T-cell (primary cell): ENCODE results near the gene BRAT1. TPM values are rescaled to one million over a fixed set of nuclear protein-coding genes. Genes with fewer than 3 reads are reported as not detected.
A peak's percentile ranks its signal among the peaks of the same experiment; 100 is the strongest.

ENCODE experiments used
- ATAC-seq, 4 experiments: fragments of 200-7000 bp in 3 of 4; fragments of 150-1000 bp in 1 of 4; cut with Tn5 transposase; replicated peaks in 1 of 4; 1 replicate in 3 of 4; 2 replicates in 1 of 4; pipeline ENCODE4 v1.10.0; 2021; ENCODE audit warnings: moderate library complexity in 3 of 4, mild to moderate bottlenecking in 2 of 4, moderate number of reproducible peaks in 1 of 4
- CTCF ChIA-PET, 2 donors: fragments of 300-600 bp; sonication (Branson Sonifier 250); formaldehyde crosslinking; loops; one replicate each; lab custom pipeline; 2022; ENCODE audit warnings: antibody characterized with exemption in 2 of 2; lab: Charles Lee
- POLR2A ChIA-PET, 2 donors: fragments of 300-600 bp; sonication (Branson Sonifier 250); formaldehyde crosslinking; loops; one replicate each; lab custom pipeline; 2022; ENCODE audit warnings: antibody characterized with exemption in 2 of 2; lab: Charles Lee
- DNase-seq, 35 experiments: peaks; one replicate each; pipeline versions ENCODE4 v3.0.0 to v3.0.0-alpha.2; 2013 to 2023
- H3K27ac ChIP-seq: one replicate; pipeline ENCODE4 v1.5.1; 2013; ENCODE audit warnings: low read length
- H3K27me3 ChIP-seq, 2 experiments: replicated peaks in 1 of 2; 1 replicate in 1 of 2; 2 replicates in 1 of 2; pipeline versions ENCODE4 v1.6.1 to v1.7.0; 2013; ENCODE audit warnings: low read length in 1 of 2, mixed read lengths in 1 of 2; ENCODE audit not compliant: control insufficient read depth in 2 of 2, insufficient read depth in 2 of 2; ENCODE audit errors: extremely low read depth in 1 of 2
- H3K36me3 ChIP-seq, 2 donors: 1 replicate in 1 of 2; 2 replicates in 1 of 2; pipeline versions ENCODE4 v1.6.1 to v1.7.0; 2013; ENCODE audit warnings: low read length in 1 of 2; ENCODE audit not compliant: control insufficient read depth in 2 of 2, insufficient read depth in 1 of 2; ENCODE audit errors: extremely low read depth in 1 of 2
- H3K4me1 ChIP-seq, 2 experiments: 1 replicate in 1 of 2; 2 replicates in 1 of 2; pipeline versions ENCODE4 v1.6.1 to v1.7.0; 2013; ENCODE audit warnings: low read length in 2 of 2, mixed read lengths in 1 of 2; ENCODE audit not compliant: insufficient read depth in 2 of 2, control insufficient read depth in 1 of 2; ENCODE audit errors: extremely low read depth in 1 of 2
- H3K4me3 ChIP-seq, 2 donors: 1 replicate in 1 of 2; 2 replicates in 1 of 2; pipeline versions ENCODE4 v1.5.1 to v1.7.0; 2013; ENCODE audit warnings: mild to moderate bottlenecking in 2 of 2, low read length in 1 of 2, moderate library complexity in 1 of 2; ENCODE audit not compliant: control insufficient read depth in 1 of 2; ENCODE audit errors: extremely low read depth in 1 of 2
- H3K9me3 ChIP-seq: 2 replicates; pipeline ENCODE4 v1.7.0; 2013
- H3K27ac Mint-ChIP-seq, 2 donors: one replicate each; pipeline ENCODE4 v1.8.0; 2020 to 2021; ENCODE audit warnings: mild to moderate bottlenecking in 2 of 2, mixed read lengths in 2 of 2
- H3K27me3 Mint-ChIP-seq, 2 donors: one replicate each; pipeline ENCODE4 v1.8.0; 2021 to 2022; ENCODE audit warnings: mixed read lengths in 2 of 2
- H3K36me3 Mint-ChIP-seq: one replicate; pipeline ENCODE4 v1.8.0; 2021; ENCODE audit warnings: mixed read lengths
- H3K4me1 Mint-ChIP-seq, 3 donors: one replicate each; pipeline ENCODE4 v1.8.0; 2020 to 2022; ENCODE audit warnings: mixed read lengths in 3 of 3, mild to moderate bottlenecking in 1 of 3
- H3K4me3 Mint-ChIP-seq, 3 donors: one replicate each; pipeline ENCODE4 v1.8.0; 2020 to 2022; ENCODE audit warnings: mild to moderate bottlenecking in 3 of 3, mixed read lengths in 3 of 3, moderate library complexity in 3 of 3
- H3K9me3 Mint-ChIP-seq, 3 donors: one replicate each; pipeline ENCODE4 v1.8.0; 2020 to 2022; ENCODE audit warnings: mixed read lengths in 3 of 3
- WGBS: methylation state at CpG from one replicate; pipeline ENCODE4 v1.1.5; 2013; ENCODE audit warnings: missing lambda C conversion rate; ENCODE audit not compliant: insufficient coverage; 5-methylcytosine and 5-hydroxymethylcytosine counted together
- total RNA-seq, 35 experiments: library from RNA in 6 of 35; stranded (reverse) in 6 of 35; fragments of 120-200 nt in 1 of 35; gene quantifications; one replicate each; pipeline versions ENCODE4 v1.2.1 to v1.2.4 and lab custom pipeline; 2013 to 2026

The BRAT1 gene
- total RNA-seq, 5 donors from 2014 or later (not counting 1 experiment from before 2014, with no cell fraction given), result 23.6 to 46.2 (median 43.1) TPM

GRCh38 chr7:2544541-2545188 is 10.7 kb downstream of the BRAT1 start:
- Histone ChIP-seq H3K4me1 (no peaks in the 10 kb centered on the region), H3K9me3 (no peaks in the 10 kb centered on the region), H3K27ac (no peak overlapping the region), H3K4me3 (no peak overlapping the region), H3K27me3 (peaks cover 0 to 2% of the 10 kb centered on the region in 2 experiments), H3K36me3 (peaks cover 26 to 69% of the 10 kb centered on the region in 2 donors)
- Mint-ChIP-seq H3K27me3 (no peaks in the 10 kb centered on the region), H3K4me3 (no peak overlapping the region), H3K4me1 (peaks cover 5 to 15% (median 5%) of the 10 kb centered on the region in 3 donors), H3K36me3 (peaks cover 10% of the 10 kb centered on the region), H3K9me3 (no peaks in the 10 kb centered on the region), H3K27ac (no peak overlapping the region)
- ATAC-seq, result no peak
- ChIA-PET CTCF (no interaction called here), POLR2A (no interaction called here)
- DNase-seq, result peak in 1 of 35 experiments; percentile 3
- 95% methylated on average over 18 of the region's 23 CpGs for WGBS

- peaks cover 29 to 77% of the 10 kb centered on the region in 2 donors for H3K36me3 ChIP-seq
- Mint-ChIP-seq H3K9me3 (no peaks in the 10 kb centered on the region), H3K4me3 (no peak overlapping the region), H3K36me3 (peaks cover 5% of the 10 kb centered on the region), H3K27me3 (no peaks in the 10 kb centered on the region), H3K4me1 (peaks cover 0 to 8% (median 0%) of the 10 kb centered on the region in 3 donors), H3K27ac (peak overlapping the region in 1 of 2 donors; percentile 11)
- ATAC-seq (no peak), DNase-seq (peak in 1 of 35 experiments; percentile 2)
- POLR2A ChIA-PET, result interaction anchor here in 1 of 2 donors (0.6 kb wide), 1 partner anchor 82 kb away, joined by 8 read pairs; no protein-coding TSS in a partner anchor
- H3K27ac ChIP-seq, result no peak overlapping the region
- H3K27me3 ChIP-seq, result peaks cover 0 to 2% of the 10 kb centered on the region in 2 experiments
- H3K4me3 ChIP-seq, result no peak overlapping the region
- WGBS, result 96% methylated on average over 50 of the region's 53 CpGs
- no peaks in the 10 kb centered on the region for H3K9me3 ChIP-seq
- no peaks in the 10 kb centered on the region for H3K4me1 ChIP-seq
- CTCF ChIA-PET, result no interaction called here
Measured at GRCh38 chr7:2542916-2543871, 12.1 kb downstream of the BRAT1 start.

GRCh38 chr7:2542011-2542915 is 13.1 kb downstream of the BRAT1 start:
- H3K36me3 ChIP-seq, result peaks cover 27 to 74% of the 10 kb centered on the region in 2 donors
- ChIA-PET POLR2A (no interaction called here), CTCF (no interaction called here)
- H3K27me3 ChIP-seq, result peaks cover 0 to 2% of the 10 kb centered on the region in 2 experiments
- WGBS, result 95% methylated on average over 18 of the region's 25 CpGs
- Mint-ChIP-seq H3K27ac (no peak overlapping the region), H3K4me1 (peaks cover 0 to 4% (median 0%) of the 10 kb centered on the region in 3 donors), H3K36me3 (peaks cover 5% of the 10 kb centered on the region), H3K27me3 (no peaks in the 10 kb centered on the region), H3K4me3 (no peak overlapping the region), H3K9me3 (no peaks in the 10 kb centered on the region)
- no peak for ATAC-seq
- no peaks in the 10 kb centered on the region for H3K4me1 ChIP-seq
- no peak overlapping the region for H3K27ac ChIP-seq
- H3K9me3 ChIP-seq, result no peaks in the 10 kb centered on the region
- H3K4me3 ChIP-seq, result no peak overlapping the region
- no peak for DNase-seq

GRCh38 chr7:2541291-2542010 is 13.9 kb downstream of the BRAT1 start:
- Mint-ChIP-seq H3K27me3 (no peaks in the 10 kb centered on the region), H3K36me3 (peaks cover 2% of the 10 kb centered on the region), H3K4me1 (peaks cover 0 to 4% (median 0%) of the 10 kb centered on the region in 3 donors), H3K9me3 (no peaks in the 10 kb centered on the region), H3K4me3 (no peak overlapping the region), H3K27ac (no peak overlapping the region)
- ChIA-PET POLR2A (interaction anchor here in 1 of 2 donors (0.6 kb wide), 1 partner anchor 1392 kb away, joined by 3 read pairs; no protein-coding TSS in a partner anchor), CTCF (no interaction called here)
- H3K27me3 ChIP-seq, result peaks cover 0 to 2% of the 10 kb centered on the region in 2 experiments
- ATAC-seq, result no peak
- no peak overlapping the region for H3K4me3 ChIP-seq
- peak in 2 of 35 experiments; percentile 2 to 9 for DNase-seq
- no peaks in the 10 kb centered on the region for H3K4me1 ChIP-seq
- no peaks in the 10 kb centered on the region for H3K9me3 ChIP-seq
- WGBS, result 96% methylated on average over 35 of the region's 40 CpGs
- peaks cover 21 to 67% of the 10 kb centered on the region in 2 donors for H3K36me3 ChIP-seq
- no peak overlapping the region for H3K27ac ChIP-seq

- ChIA-PET POLR2A (interaction anchor here in 1 of 2 donors (0.6 kb wide), 1 partner anchor 1391 kb away, joined by 3 read pairs; no protein-coding TSS in a partner anchor), CTCF (no interaction called here)
- Mint-ChIP-seq H3K9me3 (no peaks in the 10 kb centered on the region), H3K27ac (no peak overlapping the region), H3K4me1 (peaks cover 0 to 4% (median 0%) of the 10 kb centered on the region in 3 donors), H3K27me3 (no peaks in the 10 kb centered on the region), H3K36me3 (peaks cover 2% of the 10 kb centered on the region), H3K4me3 (no peak overlapping the region)
- Histone ChIP-seq H3K4me1 (no peaks in the 10 kb centered on the region), H3K9me3 (no peaks in the 10 kb centered on the region), H3K27ac (no peak overlapping the region), H3K27me3 (peaks cover 0 to 2% of the 10 kb centered on the region in 2 experiments), H3K36me3 (peaks cover 21 to 64% of the 10 kb centered on the region in 2 donors), H3K4me3 (no peak overlapping the region)
- peak in 1 of 35 experiments; percentile 3 for DNase-seq
- no peak for ATAC-seq
- 94% methylated on average over 11 of the region's 19 CpGs for WGBS
Measured at GRCh38 chr7:2540641-2541051, 14.7 kb downstream of the BRAT1 start.
